CD4-positive, alpha-beta T cell treated with Interleukin-15 for 4 hours (primary cell): ENCODE results near the gene ZCCHC12.
"Not testable (repeated sequence)": the region's sequence is repeated elsewhere in the genome, so short reads cannot be mapped to it uniquely, and the experiment has no call there.

Source experiments
- DNase-seq: peaks from one replicate; pipeline ENCODE4 v3.0.0-alpha.2; 2020; ENCODE audit warnings: low spot score

Gene ZCCHC12

DNA sequence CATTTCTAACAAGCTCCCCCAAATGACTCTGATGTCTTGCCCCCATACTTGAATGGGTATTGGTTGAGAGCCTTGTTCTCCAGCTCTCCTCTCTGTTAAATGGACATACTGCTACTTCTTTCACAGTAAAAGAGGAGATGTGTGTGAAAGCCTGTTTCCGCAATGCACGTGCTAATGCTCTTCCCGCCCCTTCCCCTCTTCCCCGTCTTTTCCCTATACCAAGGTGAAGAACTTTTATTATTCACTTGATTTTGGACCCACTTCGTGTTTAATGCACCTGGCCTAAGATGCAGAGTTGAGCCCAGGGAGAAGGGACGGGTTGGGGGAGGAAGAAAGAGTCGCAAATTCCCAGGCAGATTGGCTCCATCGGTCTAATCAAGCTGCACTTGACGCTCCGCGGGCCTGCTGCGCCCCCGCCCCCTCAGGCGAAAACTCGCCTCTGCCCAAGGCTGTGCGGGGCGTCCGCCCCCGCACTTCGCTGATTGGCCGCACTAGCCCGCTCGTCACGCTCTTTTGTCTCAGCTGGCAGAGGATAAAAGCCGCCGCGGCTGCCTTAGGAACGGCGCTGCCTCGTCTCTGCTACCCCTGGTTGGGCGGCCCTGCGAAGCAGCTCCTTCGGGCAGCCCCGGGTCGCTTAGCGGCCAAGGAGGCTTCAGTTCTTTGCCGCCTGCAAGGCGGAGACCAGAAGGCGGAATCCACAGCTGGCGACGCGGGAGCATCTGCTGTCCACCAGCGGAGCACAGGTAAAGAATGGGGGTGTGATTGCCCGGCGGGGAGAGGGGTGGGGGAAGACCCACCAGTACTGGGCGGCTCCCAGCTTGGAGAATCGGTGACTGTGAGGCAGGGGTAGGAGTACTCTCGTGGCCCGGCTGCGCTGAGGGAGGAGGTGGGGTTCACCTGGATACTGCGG lies at the start of gene ZCCHC12:
Gene ZCCHC12, plus strand, starts transcription at position 562 of the 910 bp plus-strand sequence. CDS start 1,421 bp downstream, outside the sequence.
- DNase-seq: peak; percentile 17

GRCh38 chrX:118779581-118779980 lies 44.0 kb upstream of the ZCCHC12 start:
- no peak for DNase-seq

DNA sequence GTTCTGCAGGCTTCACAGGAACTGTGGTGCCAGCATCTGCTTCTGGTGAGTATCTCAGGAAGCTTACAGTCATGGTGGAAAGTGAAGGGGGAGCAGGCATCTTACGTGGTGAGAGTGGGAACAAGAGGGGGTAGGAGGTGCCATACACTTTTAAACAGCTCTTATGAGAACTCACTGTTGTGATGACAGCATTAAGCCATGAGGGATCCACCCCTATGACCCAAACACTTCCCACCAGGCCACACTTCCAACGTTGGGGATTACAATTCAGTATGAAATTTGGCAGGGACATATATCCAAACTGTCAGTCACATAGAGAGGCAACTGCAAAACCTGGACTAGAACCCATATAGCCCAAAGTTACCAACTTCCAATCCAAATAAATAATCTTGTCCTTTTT lies 43.1 kb upstream of the ZCCHC12 start:
- DNase-seq: no peak

- no peak for DNase-seq
Observed at GRCh38 chrX:118780911-118781310, 42.7 kb upstream of the ZCCHC12 start.

DNA sequence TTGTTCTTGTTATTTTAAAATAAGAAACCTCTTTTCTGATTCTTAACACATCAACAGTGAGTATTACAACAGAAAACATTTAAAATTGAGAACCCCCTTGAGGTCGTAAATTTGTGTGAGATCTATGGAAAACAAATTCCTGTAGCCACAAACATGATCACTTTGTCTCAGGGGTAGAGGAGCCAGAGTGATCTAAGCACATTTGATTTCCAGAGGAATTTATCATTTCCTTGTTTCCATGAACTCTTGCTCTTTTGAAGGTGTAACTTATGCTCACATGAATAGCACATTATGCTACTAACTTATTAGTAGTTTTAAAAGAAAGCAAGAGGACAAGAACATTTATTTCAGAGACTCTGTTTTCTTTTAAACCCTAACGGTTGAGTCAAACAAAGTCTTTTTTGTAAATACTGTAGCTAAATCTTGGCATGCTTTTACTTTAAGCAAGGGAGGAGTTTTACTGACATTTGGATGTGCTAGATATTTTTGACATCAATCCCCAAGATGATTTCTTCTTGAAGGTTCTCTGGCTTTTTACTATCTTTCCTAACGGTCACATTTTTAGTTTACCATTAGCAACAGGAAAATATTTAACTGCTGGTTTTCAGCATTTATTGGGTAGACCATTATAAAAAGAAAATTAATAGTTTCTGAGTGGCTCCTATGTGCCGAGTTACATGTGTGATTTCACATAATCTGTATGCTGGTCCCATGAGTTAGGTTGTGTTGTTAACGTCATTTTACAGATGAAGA lies 27.9 kb upstream of the ZCCHC12 start:
- DNase-seq: no peak

DNA sequence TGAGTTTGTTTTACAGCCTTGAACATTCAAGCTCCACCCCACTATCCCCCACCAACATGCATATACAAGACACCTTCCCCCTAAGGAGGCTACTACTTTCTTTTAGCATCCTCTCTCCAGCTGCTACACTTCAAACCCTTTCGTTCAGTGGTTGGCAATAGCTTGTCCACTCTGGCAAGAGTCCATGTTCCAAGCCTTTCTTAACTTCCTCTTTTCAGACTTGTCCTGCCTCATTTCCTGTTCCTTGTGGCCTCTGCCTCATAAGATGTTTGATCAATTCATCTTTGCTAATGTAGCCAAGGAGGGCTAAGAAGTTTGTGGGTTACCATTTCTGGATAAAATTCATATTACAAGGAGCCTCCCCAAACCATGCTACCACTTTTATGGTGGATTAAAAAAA lies 20.8 kb upstream of the ZCCHC12 start:
- no peak for DNase-seq

- peak; percentile 16 for DNase-seq
Observed at GRCh38 chrX:118807151-118808017, 16.2 kb upstream of the ZCCHC12 start.

DNA sequence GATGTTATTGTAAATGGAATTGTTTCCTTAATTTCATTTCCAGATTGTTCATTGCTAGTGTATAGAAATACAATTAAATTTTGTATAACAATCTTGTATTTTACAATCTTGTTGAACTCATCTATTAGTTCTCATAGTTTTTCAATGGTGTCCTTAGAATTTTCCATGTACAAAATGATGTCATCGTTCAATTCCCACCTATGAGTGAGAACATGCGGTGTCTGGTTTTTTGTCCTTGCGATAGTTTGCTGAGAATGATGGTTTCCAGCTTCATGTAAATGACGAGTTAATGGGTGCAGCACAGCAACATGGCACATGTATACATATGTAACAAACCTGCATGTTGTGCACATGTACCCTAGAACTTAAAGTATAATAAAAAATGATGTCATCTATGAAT lies 6.4 kb upstream of the ZCCHC12 start:
- DNase-seq: not testable (repeated sequence)

- DNase-seq: no peak
Observed at GRCh38 chrX:118824173-118824730, 628 bp downstream of the ZCCHC12 start.

- DNase-seq: no peak
Observed at GRCh38 chrX:118825227-118825626, 1.6 kb downstream of the ZCCHC12 start.

- peak; percentile 43 for DNase-seq
Observed at GRCh38 chrX:118839334-118839958, 15.8 kb downstream of the ZCCHC12 start.

GRCh38 chrX:118847676-118848075 lies 24.1 kb downstream of the ZCCHC12 start:
- DNase-seq: peak; percentile 39

DNA sequence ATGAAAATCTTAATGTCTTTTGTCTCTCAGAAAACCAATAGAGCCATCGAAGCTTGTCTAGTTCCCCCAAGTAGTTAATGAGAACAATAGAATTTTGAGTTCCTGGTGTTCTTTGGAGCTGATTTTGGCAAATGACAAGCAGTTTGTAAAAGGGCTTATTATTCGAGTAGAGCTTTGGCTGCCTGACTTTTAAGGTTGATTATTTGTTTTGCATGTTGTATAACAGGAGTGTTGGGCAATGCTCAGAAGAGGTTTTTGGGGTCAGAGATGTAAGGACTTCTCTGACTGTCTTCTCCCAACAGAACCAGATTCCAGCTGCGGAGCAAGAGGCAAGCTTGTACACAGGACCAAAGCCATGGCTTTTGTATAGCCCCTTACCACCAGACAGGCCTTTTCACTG lies 30.0 kb downstream of the ZCCHC12 start:
- DNase-seq: no peak

- no peak for DNase-seq
Observed at GRCh38 chrX:118855681-118856310, 32.2 kb downstream of the ZCCHC12 start.

- DNase-seq: no peak
Observed at GRCh38 chrX:118857006-118857405, 33.4 kb downstream of the ZCCHC12 start.

- DNase-seq: no peak
Observed at GRCh38 chrX:118861338-118861737, 37.7 kb downstream of the ZCCHC12 start.

GRCh38 chrX:118862091-118862490 lies 38.5 kb downstream of the ZCCHC12 start:
- DNase-seq: no peak

DNA sequence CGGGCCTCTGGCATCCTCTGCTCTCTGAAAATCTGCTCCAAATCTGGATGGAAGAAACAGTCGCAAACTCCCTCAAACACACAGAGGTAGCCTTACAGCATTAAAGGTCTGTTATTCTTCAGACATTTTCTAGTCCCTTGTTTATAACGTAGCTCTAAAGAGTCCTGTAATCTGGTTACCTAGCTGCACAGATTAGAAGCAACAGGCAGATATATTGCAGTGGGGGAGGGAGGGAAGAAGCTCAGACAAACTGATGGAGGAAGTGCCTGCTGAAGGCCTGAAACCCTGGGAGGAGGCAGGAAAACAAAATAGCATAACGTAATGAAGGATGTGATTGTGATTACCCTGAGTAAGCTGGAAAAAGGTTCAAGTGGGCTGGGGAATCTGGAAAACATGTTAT lies 39.4 kb downstream of the ZCCHC12 start:
- no peak for DNase-seq

DNA sequence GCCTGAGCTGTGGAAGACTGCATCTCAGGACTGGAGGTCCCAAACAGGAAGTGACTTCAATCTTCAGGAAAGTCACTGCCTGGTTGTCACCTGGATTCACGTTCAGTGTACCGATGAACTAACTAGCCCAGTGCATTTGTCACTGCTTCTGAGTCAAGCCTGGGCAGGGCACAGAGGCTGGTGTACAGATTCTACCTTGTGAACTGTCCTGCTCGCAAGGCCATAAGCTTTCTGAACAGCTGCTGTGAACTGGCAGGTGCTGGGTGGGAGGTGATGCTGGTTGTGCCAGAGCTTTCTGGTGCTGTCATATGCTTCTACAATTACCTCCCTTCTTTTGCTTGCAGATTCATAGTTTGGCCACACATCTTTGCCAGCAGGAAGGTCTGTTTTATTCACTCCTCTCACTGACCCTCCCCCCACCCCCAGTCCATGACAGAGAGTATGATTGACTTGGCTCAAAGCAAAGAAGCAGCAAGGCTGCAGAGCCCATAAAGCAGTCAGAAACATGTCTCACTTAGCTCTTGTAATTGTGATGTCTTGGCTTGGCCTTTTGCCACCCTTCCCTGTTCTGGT lies 40.5 kb downstream of the ZCCHC12 start:
- no peak for DNase-seq

DNA sequence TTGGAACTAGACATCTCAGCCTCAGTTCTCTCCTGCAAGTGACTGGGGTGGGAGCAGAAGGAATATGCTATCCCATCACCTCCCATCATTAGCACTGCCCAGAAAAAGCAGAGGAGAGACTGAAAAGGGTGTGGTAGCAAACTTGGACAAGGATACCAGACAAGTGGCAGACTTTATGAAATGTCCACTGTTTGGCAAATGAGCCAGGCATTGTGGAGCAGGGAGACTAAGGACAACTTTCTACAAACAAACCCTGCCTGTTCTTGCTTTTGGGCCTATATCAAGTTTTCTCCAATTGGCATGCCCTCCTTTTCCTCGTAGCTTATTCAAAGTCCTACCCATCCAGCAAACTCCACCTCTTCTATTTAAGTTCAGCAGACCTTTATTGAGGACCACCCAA lies 41.6 kb downstream of the ZCCHC12 start:
- no peak for DNase-seq
